HG03175 (cell line): ENCODE data around the gene TTI1.

ENCODE experiments used
- ATAC-seq: cut with Tn5 transposase; IDR thresholded peaks from one replicate; pipeline ENCODE4 v1.9.1; 2021; ENCODE audit warnings: mild to moderate bottlenecking, moderate library complexity; ENCODE audit not compliant: unreplicated experiment

TTI1 gene

GRCh38 chr20:38055294-38055693 is 22.0 kb upstream of the TTI1 start:
- no peak for ATAC-seq

GRCh38 chr20:38054647-38055046 is 21.4 kb upstream of the TTI1 start:
- no peak for ATAC-seq

GRCh38 chr20:38052870-38053269 is 19.6 kb upstream of the TTI1 start:
- no peak for ATAC-seq

GRCh38 chr20:38050686-38051085 is 17.4 kb upstream of the TTI1 start:
- ATAC-seq, result no peak

DNA sequence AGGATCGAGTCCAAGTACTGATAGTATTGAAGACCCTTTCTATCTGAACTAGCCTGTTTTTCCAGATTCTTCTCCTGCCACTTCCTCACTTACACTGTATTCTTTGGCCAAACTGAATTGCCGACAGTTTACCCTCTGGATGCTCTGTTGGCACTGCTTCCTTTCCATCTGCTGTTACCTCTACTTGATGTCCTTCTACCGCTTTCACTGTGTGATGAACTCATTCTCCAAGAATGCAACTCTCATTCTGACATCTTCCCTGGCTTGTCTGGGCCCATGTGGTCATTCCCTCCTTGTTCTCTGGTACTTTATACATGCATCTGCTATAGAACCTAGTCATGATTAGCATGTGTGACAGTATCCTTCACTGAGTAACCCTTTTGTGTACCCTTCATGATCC is 16.5 kb upstream of the TTI1 start:
- ATAC-seq, result no peak

- ATAC-seq, result no peak
Observed at GRCh38 chr20:38046572-38046971, 13.3 kb upstream of the TTI1 start.

DNA sequence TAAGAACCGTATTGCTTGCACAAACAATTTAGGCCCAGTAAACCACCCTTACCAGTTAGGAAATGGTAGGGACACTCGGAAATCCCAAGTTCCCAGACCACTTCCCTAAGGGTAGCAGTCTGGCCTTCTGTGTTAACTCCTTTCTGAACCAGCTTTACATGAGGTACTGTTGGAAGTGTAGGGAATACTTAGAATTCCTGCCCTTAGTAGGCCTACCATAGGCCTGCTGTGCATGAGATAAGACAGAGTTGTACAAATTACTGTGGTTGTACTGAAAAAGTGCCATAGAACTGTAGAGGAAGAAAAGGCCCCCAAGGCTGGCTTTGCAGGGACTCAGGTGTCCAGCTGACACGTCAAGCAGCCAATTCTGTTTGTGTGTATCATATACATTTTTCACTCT is 11.4 kb upstream of the TTI1 start:
- no peak for ATAC-seq

DNA sequence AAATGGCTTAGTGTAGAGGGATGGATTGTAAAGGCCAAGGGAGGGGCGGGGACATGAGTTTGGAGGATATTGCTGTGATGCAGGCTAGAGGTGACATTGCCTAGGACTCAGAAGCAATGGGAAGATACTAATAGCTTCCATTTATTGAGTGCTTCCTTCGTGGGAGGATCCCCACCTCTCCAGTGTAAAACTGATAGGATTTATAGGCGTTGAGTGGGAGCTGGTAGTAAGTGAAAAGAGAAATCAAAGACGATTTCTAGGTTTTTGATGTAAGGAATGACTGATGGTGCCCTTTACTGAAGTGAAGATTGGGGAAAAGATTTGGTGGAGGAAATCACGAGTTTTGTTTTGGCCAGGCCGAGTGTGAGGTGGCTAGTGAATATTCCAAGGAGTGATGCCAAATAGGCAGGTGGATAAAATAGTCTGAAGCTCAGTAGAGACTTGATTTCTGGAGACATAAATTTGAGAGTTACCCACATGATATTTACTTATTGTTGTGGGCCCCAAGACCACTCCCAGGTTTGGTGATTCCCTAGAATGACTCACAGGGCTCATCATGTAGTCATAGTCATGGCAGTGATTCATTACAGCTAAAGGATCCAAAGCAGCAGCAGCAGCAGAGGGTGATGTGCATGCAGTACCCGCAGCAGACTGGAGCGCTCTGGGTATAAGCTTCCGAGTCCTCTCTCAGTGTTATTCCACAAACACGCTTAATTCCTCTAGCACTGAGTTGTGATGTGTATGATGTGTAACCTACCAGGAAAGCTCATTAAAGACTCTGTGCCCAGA is 10.4 kb upstream of the TTI1 start:
- no peak for ATAC-seq

- ATAC-seq, result no peak
Observed at GRCh38 chr20:38040276-38040675, 7.0 kb upstream of the TTI1 start.

GRCh38 chr20:38036366-38036765 is 3.1 kb upstream of the TTI1 start:
- ATAC-seq, result no peak

- no peak for ATAC-seq
Observed at GRCh38 chr20:38034961-38035360, 1.7 kb upstream of the TTI1 start.

DNA sequence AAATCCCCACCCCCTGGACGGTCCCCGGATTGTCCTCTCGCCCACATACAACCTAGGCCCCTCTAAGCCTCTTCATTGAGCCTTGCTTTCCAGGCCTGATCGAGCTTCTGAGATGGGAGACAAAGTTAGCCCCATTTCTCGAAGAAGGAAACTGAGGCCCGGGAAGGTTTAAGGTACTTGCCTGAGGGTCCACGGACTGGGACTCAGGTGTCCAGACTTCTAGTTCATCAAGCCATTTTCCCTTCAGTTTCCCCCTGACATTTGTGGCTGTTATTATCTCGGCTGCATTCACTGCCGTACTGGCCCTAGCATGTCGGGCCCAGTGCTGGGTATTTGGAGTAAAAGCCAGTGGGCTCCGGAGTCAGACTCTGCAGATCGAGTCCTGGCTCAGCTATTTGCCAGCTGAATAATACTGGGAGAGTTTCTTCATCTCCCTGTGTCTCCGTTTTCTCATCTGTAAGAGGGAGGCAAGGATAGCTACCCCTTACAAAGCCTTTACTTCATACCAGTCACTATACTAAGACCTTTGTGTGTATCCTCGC is 923 bp upstream of the TTI1 start:
- ATAC-seq, result no peak

GRCh38 chr20:38032585-38033329 is 499 bp downstream of the TTI1 start:
- peak; percentile 64 for ATAC-seq

DNA sequence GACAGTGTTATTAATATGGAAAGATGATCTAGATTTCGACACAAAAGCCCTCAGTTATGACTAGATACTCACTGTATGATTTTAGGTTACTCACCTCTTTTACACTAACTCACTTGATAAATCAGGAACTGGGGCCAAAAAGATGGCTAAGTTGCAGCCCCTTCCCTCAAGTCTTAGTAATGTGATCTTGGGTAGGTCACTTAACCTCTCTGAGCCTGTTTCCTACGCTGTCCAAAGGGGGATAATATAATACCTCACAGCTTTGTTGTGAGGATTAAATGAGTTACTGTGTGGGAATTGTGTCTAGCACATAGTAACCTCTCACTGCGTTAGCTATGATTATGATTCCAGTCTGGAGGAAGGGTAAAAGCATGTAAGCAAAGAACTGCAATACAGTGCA is 1.3 kb downstream of the TTI1 start:
- ATAC-seq, result no peak

DNA sequence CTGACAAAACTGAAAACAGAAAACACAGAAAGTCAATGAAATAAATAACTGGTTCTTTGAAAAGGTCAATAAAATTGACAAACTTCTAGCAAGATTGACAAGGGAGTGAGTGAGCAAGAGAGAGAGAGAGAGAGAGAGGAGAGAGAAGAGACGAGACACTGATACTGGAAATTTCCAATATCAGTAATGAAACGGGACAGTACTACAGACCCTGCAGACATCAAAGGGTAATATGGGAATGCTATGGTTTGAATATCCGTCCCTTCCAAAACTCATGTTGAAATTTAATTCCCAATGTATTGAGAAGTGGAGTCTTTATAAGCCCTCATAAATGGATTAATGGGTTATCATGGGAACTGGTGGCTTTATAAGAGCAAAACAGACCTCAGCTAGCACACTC is 3.8 kb downstream of the TTI1 start:
- ATAC-seq, result no peak

- ATAC-seq, result no peak
Observed at GRCh38 chr20:38024496-38024895, 8.8 kb downstream of the TTI1 start.

DNA sequence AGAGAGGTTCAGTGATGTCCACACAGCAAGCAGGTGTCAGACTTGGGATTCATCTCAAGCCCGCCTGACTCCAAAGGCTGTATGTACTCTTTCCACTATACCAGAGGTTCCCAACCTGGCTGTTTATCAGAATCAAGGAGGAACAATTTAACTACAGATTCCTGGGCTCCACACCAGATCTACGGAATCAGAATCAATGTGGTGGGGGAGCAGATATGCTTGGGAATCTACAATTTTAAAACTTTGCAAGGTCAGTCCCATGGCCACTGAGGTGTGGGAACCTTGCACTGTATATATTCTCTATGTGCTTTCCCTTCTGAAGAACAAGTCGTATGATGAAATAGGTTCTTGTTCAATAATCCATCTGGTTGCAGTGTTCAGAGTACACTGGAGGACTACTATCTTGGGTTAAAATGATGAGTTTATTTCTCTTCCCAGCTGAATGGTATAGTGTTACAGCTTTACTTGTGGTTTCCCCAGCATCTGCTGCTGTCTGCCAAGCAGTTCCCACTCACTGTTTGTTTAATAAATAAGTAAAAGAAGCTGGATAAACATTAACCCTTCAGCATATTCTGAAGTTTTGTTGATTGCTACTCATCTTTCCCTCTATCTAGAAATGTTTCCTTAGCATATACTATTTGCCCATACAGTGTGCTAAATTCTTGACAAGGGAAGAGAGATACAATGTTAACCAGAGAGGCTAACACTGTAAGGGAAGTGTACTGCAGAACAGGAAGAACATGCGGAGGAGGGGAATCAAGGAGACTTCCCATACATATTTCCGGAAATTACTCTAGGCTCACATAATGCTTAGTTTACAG is 9.9 kb downstream of the TTI1 start:
- ATAC-seq, result no peak

- ATAC-seq, result no peak
Observed at GRCh38 chr20:38021087-38021772, 12.0 kb downstream of the TTI1 start.

DNA sequence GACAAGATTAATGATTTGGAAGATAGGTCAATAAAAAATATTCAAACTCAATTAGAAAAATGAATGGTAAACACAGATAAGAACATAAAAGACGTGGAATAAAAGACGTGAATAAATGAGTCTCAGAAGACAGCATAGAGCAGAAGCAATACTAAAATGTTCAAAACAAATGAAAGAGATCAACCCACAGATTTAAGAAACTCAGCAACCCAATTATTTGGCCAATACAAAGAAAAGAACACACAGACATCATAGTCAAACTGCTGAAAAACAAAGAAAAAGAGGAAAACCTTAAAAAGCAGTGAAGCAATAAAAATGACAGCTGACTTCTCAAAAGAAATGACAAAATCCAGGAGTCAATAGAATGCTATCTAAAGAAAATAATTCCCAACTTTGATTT is 14.9 kb downstream of the TTI1 start:
- ATAC-seq, result no peak

- ATAC-seq, result no peak
Observed at GRCh38 chr20:38017959-38018358, 15.3 kb downstream of the TTI1 start.

GRCh38 chr20:38013887-38014286 is 19.4 kb downstream of the TTI1 start:
- ATAC-seq, result no peak
